H1 (cell line): ENCODE data around the gene TSR3. TPM values are rescaled to one million over a fixed set of nuclear protein-coding genes. Genes with fewer than 3 reads are reported as not detected.

Source experiments
- CTCF ChIA-PET: fragments of 300-600 bp; sonication (Branson Sonifier 250); formaldehyde crosslinking; loops from one replicate; lab custom pipeline; 2021; ENCODE audit not compliant: partially characterized antibody; lab: Charles Lee
- POLR2A ChIA-PET: fragments of 300-600 bp; sonication (Branson Sonifier 250); formaldehyde crosslinking; loops from one replicate; lab custom pipeline; 2021; ENCODE audit warnings: inconsistent platforms; ENCODE audit not compliant: partially characterized antibody; lab: Charles Lee
- DNase-seq, 2 experiments: peaks; one replicate each; pipeline versions ENCODE4 v3.0.0 to v3.0.0-alpha.2; 2010 to 2022; ENCODE audit warnings: low spot score in 2 of 2, low read depth in 1 of 2, mixed read lengths in 1 of 2
- FAIRE-seq: peaks from 2 replicates; lab custom pipeline; 2011; peaks lifted over from hg19 to GRCh38; lab: Jason Lieb, UNC
- H2AFZ ChIP-seq: 2 replicates; pipeline ENCODE4 v1.8.1; 2012; ENCODE audit warnings: low read length, inconsistent platforms
- H2AK5ac ChIP-seq: 2 replicates; pipeline ENCODE4 v1.6.1; 2013; ENCODE audit warnings: low read depth, low read length
- H2BK120ac ChIP-seq: replicated peaks from 2 replicates; pipeline ENCODE3; 2013; ENCODE audit warnings: low read depth, low read length, inconsistent platforms
- H2BK12ac ChIP-seq: 2 replicates; pipeline ENCODE4 v1.6.1; 2013; ENCODE audit warnings: low read depth, low read length
- H2BK15ac ChIP-seq: 2 replicates; pipeline ENCODE4 v1.6.1; 2013; ENCODE audit warnings: low read length
- H2BK20ac ChIP-seq: 2 replicates; pipeline ENCODE4 v1.6.1; 2013; ENCODE audit warnings: low read length
- H2BK5ac ChIP-seq: 2 replicates; pipeline ENCODE4 v1.6.1; 2013; ENCODE audit warnings: low read depth, low read length
- H3K14ac ChIP-seq: 2 replicates; pipeline ENCODE4 v1.6.1; 2013; ENCODE audit warnings: inconsistent platforms; ENCODE audit not compliant: insufficient read length
- H3K18ac ChIP-seq: 2 replicates; pipeline ENCODE4 v1.6.1; 2013; ENCODE audit warnings: low read length; ENCODE audit errors: extremely low read depth
- H3K23ac ChIP-seq: 2 replicates; pipeline ENCODE4 v1.6.1; 2013; ENCODE audit warnings: inconsistent platforms; ENCODE audit not compliant: insufficient read length
- H3K23me2 ChIP-seq: 2 replicates; pipeline ENCODE4 v1.6.1; 2013; ENCODE audit warnings: low read depth, low read length
- H3K27ac ChIP-seq: 2 replicates; pipeline ENCODE4 v1.6.1; 2011; ENCODE audit warnings: low read depth, low read length, inconsistent platforms
- H3K27me3 ChIP-seq, 4 experiments: replicated peaks in 1 of 4; 1 replicate in 1 of 4; 2 replicates in 3 of 4; pipeline versions ENCODE4 v1.6.1 to v1.8.1; 2011 to 2013; ENCODE audit warnings: low read length in 3 of 4, mild to moderate bottlenecking in 3 of 4, inconsistent platforms in 2 of 4, mixed read lengths in 2 of 4, moderate library complexity in 1 of 4; ENCODE audit not compliant: control insufficient read depth in 3 of 4, insufficient read depth in 3 of 4; ENCODE audit errors: extremely low read depth in 1 of 4
- H3K36me3 ChIP-seq, 4 experiments: 2 replicates each; pipeline versions ENCODE4 v1.6.1 to v1.8.1; 2011 to 2013; ENCODE audit warnings: mild to moderate bottlenecking in 4 of 4, low read length in 3 of 4, moderate library complexity in 2 of 4, control low read depth in 1 of 4, inconsistent platforms in 1 of 4; ENCODE audit not compliant: insufficient read depth in 4 of 4, control insufficient read depth in 2 of 4
- H3K4ac ChIP-seq: replicated peaks from 2 replicates; pipeline ENCODE3; 2013; ENCODE audit warnings: low read length, low read depth, mixed read lengths, inconsistent platforms; ENCODE audit not compliant: insufficient read length
- H3K4me1 ChIP-seq, 4 experiments: replicated peaks in 1 of 4; 1 replicate in 1 of 4; 2 replicates in 3 of 4; pipeline versions ENCODE4 v1.6.1 to v1.8.1; 2011 to 2013; ENCODE audit warnings: low read length in 3 of 4, inconsistent platforms in 2 of 4, mixed read lengths in 1 of 4; ENCODE audit not compliant: insufficient read depth in 4 of 4, control insufficient read depth in 3 of 4
- H3K4me2 ChIP-seq, 2 experiments: 2 replicates each; pipeline versions ENCODE4 v1.6.1 to v1.8.1; 2011 to 2013; ENCODE audit warnings: low read depth in 2 of 2, low read length in 2 of 2, control low read depth in 1 of 2, inconsistent platforms in 1 of 2, mild to moderate bottlenecking in 1 of 2; ENCODE audit not compliant: insufficient read depth in 1 of 2
- H3K4me3 ChIP-seq, 4 experiments: fragments of 200-600, 300-600 bp in 1 of 4; sonication (generic), shearing (Covaris generic), sonication (Bioruptor Twin) in 1 of 4; 2 replicates each; pipeline versions ENCODE4 v1.5.1 to v1.8.1; 2011 to 2016; ENCODE audit warnings: low read length in 4 of 4, low read depth in 3 of 4, control low read depth in 2 of 4, inconsistent platforms in 2 of 4, mild to moderate bottlenecking in 2 of 4, mixed read lengths in 1 of 4, moderate library complexity in 1 of 4; ENCODE audit not compliant: insufficient read depth in 2 of 4; ENCODE audit errors: extremely low read depth in 1 of 4
- H3K56ac ChIP-seq: replicated peaks from 2 replicates; pipeline ENCODE3; 2013; ENCODE audit warnings: low read depth, mild to moderate bottlenecking, mixed read lengths, low read length, inconsistent platforms; ENCODE audit not compliant: insufficient read length
- H3K79me1 ChIP-seq: 2 replicates; pipeline ENCODE4 v1.6.1; 2013; ENCODE audit warnings: low read depth, low read length, control low read depth
- H3K79me2 ChIP-seq, 2 experiments: 2 replicates each; pipeline versions ENCODE4 v1.6.1 to v1.8.1; 2012 to 2013; ENCODE audit warnings: low read length in 2 of 2, mild to moderate bottlenecking in 2 of 2, inconsistent platforms in 1 of 2; ENCODE audit not compliant: insufficient read depth in 2 of 2, control insufficient read depth in 1 of 2
- H3K9ac ChIP-seq, 4 experiments: replicated peaks in 1 of 4; 1 replicate in 1 of 4; 2 replicates in 3 of 4; pipeline versions ENCODE4 v1.6.1 to v1.8.1; 2011 to 2013; ENCODE audit warnings: low read depth in 3 of 4, low read length in 3 of 4, control low read depth in 2 of 4, mild to moderate bottlenecking in 2 of 4, moderate library complexity in 2 of 4, inconsistent platforms in 1 of 4; ENCODE audit errors: extremely low read depth in 1 of 4
- H3K9me3 ChIP-seq, 2 experiments: 2 replicates each; pipeline versions ENCODE4 v1.6.1 to v1.8.1; 2012 to 2013; ENCODE audit warnings: mild to moderate bottlenecking in 2 of 2, moderate library complexity in 2 of 2, control low read depth in 1 of 2, inconsistent platforms in 1 of 2, low read depth in 1 of 2, low read length in 1 of 2, mixed read lengths in 1 of 2; ENCODE audit not compliant: insufficient read depth in 2 of 2
- H4K20me1 ChIP-seq, 2 experiments: replicated peaks in 1 of 2; 2 replicates each; pipeline versions ENCODE3 to v1.8.1; 2011 to 2013; ENCODE audit warnings: inconsistent platforms in 2 of 2, low read length in 2 of 2, mild to moderate bottlenecking in 1 of 2; ENCODE audit not compliant: insufficient read depth in 2 of 2, control insufficient read depth in 1 of 2
- H4K5ac ChIP-seq: 2 replicates; pipeline ENCODE4 v1.6.1; 2013; ENCODE audit warnings: low read length, low read depth, mixed read lengths, inconsistent platforms; ENCODE audit not compliant: insufficient read length
- H4K8ac ChIP-seq: 2 replicates; pipeline ENCODE4 v1.8.0; 2013; ENCODE audit warnings: mild to moderate bottlenecking, moderate library complexity, low read length, inconsistent platforms; ENCODE audit not compliant: insufficient read depth; ENCODE audit errors: extremely low read depth
- H4K91ac ChIP-seq: replicated peaks from 2 replicates; pipeline ENCODE3; 2013; ENCODE audit warnings: low read length, mixed read lengths, inconsistent platforms; ENCODE audit not compliant: insufficient read length
- BCL11A ChIP-seq, 2 experiments: IDR thresholded peaks; one replicate each; pipeline ENCODE4 v1.6.1; 2011; ENCODE audit warnings: low read depth in 2 of 2, low read length in 2 of 2, mild to moderate bottlenecking in 2 of 2
- CBX5 ChIP-seq: fragments of 300-800, 300-1000 bp; sonication (generic); IDR thresholded peaks from 2 replicates; pipeline ENCODE4 v1.7.1; 2016; ENCODE audit warnings: antibody characterized with exemption, low read length, low read depth
- EGR1 ChIP-seq: IDR thresholded peaks from 2 replicates; pipeline ENCODE4 v1.6.1; 2011; ENCODE audit warnings: low read depth, low read length, borderline replicate concordance
- FOSL1 ChIP-seq: IDR thresholded peaks from 2 replicates; pipeline ENCODE4 v1.6.1; 2011; ENCODE audit warnings: mild to moderate bottlenecking, low read depth, low read length, moderate library complexity; ENCODE audit not compliant: insufficient read depth
- PHF8 ChIP-seq: fragments of 200-600 bp; sonication (generic); conservative IDR thresholded peaks from 2 replicates; pipeline ENCODE4 v1.7.1; 2012; ENCODE audit warnings: low read depth, mild to moderate bottlenecking, inconsistent platforms, low read length, moderate library complexity
- RFX5 ChIP-seq: IDR thresholded peaks from 2 replicates; pipeline ENCODE4 v1.6.1; 2011; ENCODE audit warnings: low read depth, low read length, improper control_type of control experiment, borderline replicate concordance
- SAP30 ChIP-seq: fragments of 300-600 bp; sonication (generic); IDR thresholded peaks from 2 replicates; pipeline ENCODE4 v1.7.1; 2012; ENCODE audit warnings: low read length, moderate library complexity, mild to moderate bottlenecking, inconsistent platforms; ENCODE audit not compliant: insufficient read depth, insufficient replicate concordance
- TCF12 ChIP-seq: IDR thresholded peaks from 2 replicates; pipeline ENCODE4 v1.6.1; 2011; ENCODE audit warnings: low read depth, mild to moderate bottlenecking, low read length
- WGBS, 2 experiments: shearing (Covaris generic) in 1 of 2; methylation state at CpG; one replicate each; pipeline versions ENCODE4 v1.1.6 to v1.1.7; 2013 to 2015; ENCODE audit warnings: low lambda C conversion rate in 2 of 2, mixed read lengths in 2 of 2, inconsistent platforms in 1 of 2, low coverage in 1 of 2, missing lambda C conversion rate in 1 of 2; ENCODE audit not compliant: insufficient replicate concordance in 2 of 2, insufficient coverage in 1 of 2, insufficient read length in 1 of 2; ENCODE audit errors: extremely low coverage in 1 of 2, missing lambda C conversion rate in 1 of 2; 5-methylcytosine and 5-hydroxymethylcytosine counted together
- polyA plus RNA-seq, 7 experiments: library from polyadenylated mRNA; depleted of rRNA in 3 of 7; stranded (reverse) in 5 of 7; unstranded in 2 of 7; fragments of >200 nt in 5 of 7; fragments of 200-250 nt in 2 of 7; gene quantifications; 1 replicate in 5 of 7; 2 replicates in 1 of 7; 4 replicates in 1 of 7; pipeline versions ENCODE4 v1.2.1 to v1.2.3, GENCODE V29; 2011 to 2013; ENCODE audit warnings: missing spikeins in 2 of 7, mixed read lengths in 2 of 7
- total RNA-seq: library from RNA; stranded (reverse); fragmentation: NEBNext Ultra II Directional; extraction: Animal tissue kit (Norgen Biotek cat#: 25700); gene quantifications from 2 replicates; pipeline ENCODE4 v1.2.1, GENCODE V29; 2021
- TF ChIP-seq, protein P1 (sequence below), 3 experiments: IDR thresholded peaks; 1 replicate in 2 of 3; 2 replicates in 1 of 3; pipeline versions ENCODE4 v1.5.1 to v1.6.1; 2011; ENCODE audit warnings: low read length in 3 of 3, mild to moderate bottlenecking in 3 of 3, inconsistent platforms in 2 of 3, low read depth in 1 of 3, moderate library complexity in 1 of 3; ENCODE audit not compliant: insufficient read depth in 1 of 3; ENCODE audit errors: control extremely low read depth in 1 of 3
- TF ChIP-seq, protein P2 (sequence below): IDR thresholded peaks from 2 replicates; pipeline ENCODE4 v1.6.1; 2011; ENCODE audit warnings: low read depth, mild to moderate bottlenecking, low read length; ENCODE audit not compliant: insufficient read depth

TSR3 gene
- total and polyA plus RNA-seq, 2 of the 8 experiments (the other 6 are each of a cell fraction or from before 2014, with no cell fraction given), result 43.1 to 52.3 TPM

GRCh38 chr16:1348441-1348840 is 3.2 kb downstream of the TSR3 start:
- H3K27ac ChIP-seq, result no peak overlapping the region
- no peak overlapping the region for H2BK20ac ChIP-seq
- no peak overlapping the region for H4K8ac ChIP-seq
- no peak overlapping the region for H3K4ac ChIP-seq
- peaks cover 16% of the 10 kb centered on the region for H3K23me2 ChIP-seq
- FAIRE-seq (no peak), DNase-seq (no peak)
- H2AK5ac ChIP-seq, result no peak overlapping the region
- no peak overlapping the region for H4K5ac ChIP-seq
- no peak overlapping the region for H2AFZ ChIP-seq
- peaks cover 0 to 12% of the 10 kb centered on the region in 2 experiments for H4K20me1 ChIP-seq
- WGBS, 2 experiments, result 97% methylated on average over 15 of the region's 15 CpGs; no CpG with 5 or more reads in 1 of the 2 experiments
- H2BK15ac ChIP-seq, result no peak overlapping the region
- ChIA-PET POLR2A (interaction anchor here (0.8 to 3.0 kb wide), 4 partner anchors 13 to 395 kb away, joined by 3 to 19 read pairs (median 10); no protein-coding TSS in a partner anchor), CTCF (interaction anchor here (7.1 to 11.1 kb wide), 2 partner anchors 12 to 17 kb away, joined by 43 to 52 read pairs; partner anchors contain the start of gene BAIAP3)
- peaks cover 0 to 24% of the 10 kb centered on the region in 2 experiments; a peak in 2 of 4 replicates for H3K79me2 ChIP-seq
- H3K4me1 ChIP-seq, result peaks cover 0 to 11% (median 4%) of the 10 kb centered on the region in 4 experiments; a peak in 5 of 7 replicates
- no peak overlapping the region for H2BK120ac ChIP-seq
- peaks cover 9% of the 10 kb centered on the region; the same call in 1 of the 2 replicates for H3K79me1 ChIP-seq
- H3K27me3 ChIP-seq, result no peaks in the 10 kb centered on the region; a peak in 2 of 7 replicates
- no peaks in the 10 kb centered on the region for H3K9me3 ChIP-seq
- H3K23ac ChIP-seq, result no peak overlapping the region
- peaks cover 4 to 9% (median 5%) of the 10 kb centered on the region in 4 experiments; a peak in 4 of 8 replicates for H3K36me3 ChIP-seq
- H4K91ac ChIP-seq, result no peak overlapping the region
- no peak overlapping the region for H3K18ac ChIP-seq
- H3K9ac ChIP-seq, result no peak overlapping the region
- no peak overlapping the region for H3K56ac ChIP-seq
- no peak overlapping the region for H3K14ac ChIP-seq
- no peak overlapping the region for H3K4me2 ChIP-seq
- H2BK12ac ChIP-seq, result no peak overlapping the region
- H3K4me3 ChIP-seq, result no peak overlapping the region
- no peak overlapping the region for H2BK5ac ChIP-seq
- no peak for TF ChIP-seq SAP30
- no peak for TF ChIP-seq RFX5
- TF ChIP-seq EGR1, result no peak
- no peak for TF ChIP-seq TCF12
- TF ChIP-seq PHF8, result no peak
- TF ChIP-seq, protein P1, sequence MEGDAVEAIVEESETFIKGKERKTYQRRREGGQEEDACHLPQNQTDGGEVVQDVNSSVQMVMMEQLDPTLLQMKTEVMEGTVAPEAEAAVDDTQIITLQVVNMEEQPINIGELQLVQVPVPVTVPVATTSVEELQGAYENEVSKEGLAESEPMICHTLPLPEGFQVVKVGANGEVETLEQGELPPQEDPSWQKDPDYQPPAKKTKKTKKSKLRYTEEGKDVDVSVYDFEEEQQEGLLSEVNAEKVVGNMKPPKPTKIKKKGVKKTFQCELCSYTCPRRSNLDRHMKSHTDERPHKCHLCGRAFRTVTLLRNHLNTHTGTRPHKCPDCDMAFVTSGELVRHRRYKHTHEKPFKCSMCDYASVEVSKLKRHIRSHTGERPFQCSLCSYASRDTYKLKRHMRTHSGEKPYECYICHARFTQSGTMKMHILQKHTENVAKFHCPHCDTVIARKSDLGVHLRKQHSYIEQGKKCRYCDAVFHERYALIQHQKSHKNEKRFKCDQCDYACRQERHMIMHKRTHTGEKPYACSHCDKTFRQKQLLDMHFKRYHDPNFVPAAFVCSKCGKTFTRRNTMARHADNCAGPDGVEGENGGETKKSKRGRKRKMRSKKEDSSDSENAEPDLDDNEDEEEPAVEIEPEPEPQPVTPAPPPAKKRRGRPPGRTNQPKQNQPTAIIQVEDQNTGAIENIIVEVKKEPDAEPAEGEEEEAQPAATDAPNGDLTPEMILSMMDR (IDR thresholded peaks at IDR 0.05; ENCODE audit: control extremely low read depth in 1 of 3, insufficient read depth in 1 of 3, low read depth in 1 of 3, low read length in 3 of 3), result no peak
- TF ChIP-seq, protein P2, sequence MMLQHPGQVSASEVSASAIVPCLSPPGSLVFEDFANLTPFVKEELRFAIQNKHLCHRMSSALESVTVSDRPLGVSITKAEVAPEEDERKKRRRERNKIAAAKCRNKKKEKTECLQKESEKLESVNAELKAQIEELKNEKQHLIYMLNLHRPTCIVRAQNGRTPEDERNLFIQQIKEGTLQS, result no peak
- no peak for TF ChIP-seq FOSL1
- no peak for TF ChIP-seq BCL11A (IDR thresholded peaks at IDR 0.05; ENCODE audit: low read depth in 2 of 2, low read length in 2 of 2)
- no peak for TF ChIP-seq CBX5
